NCI-H524 (cell line): ENCODE data around the gene USP35.

ENCODE experiments used
- DNase-seq, 2 experiments: peaks; one replicate each; lab custom pipeline; 2025; lab: John Stamatoyannopoulos, UW

The USP35 gene, protein sequence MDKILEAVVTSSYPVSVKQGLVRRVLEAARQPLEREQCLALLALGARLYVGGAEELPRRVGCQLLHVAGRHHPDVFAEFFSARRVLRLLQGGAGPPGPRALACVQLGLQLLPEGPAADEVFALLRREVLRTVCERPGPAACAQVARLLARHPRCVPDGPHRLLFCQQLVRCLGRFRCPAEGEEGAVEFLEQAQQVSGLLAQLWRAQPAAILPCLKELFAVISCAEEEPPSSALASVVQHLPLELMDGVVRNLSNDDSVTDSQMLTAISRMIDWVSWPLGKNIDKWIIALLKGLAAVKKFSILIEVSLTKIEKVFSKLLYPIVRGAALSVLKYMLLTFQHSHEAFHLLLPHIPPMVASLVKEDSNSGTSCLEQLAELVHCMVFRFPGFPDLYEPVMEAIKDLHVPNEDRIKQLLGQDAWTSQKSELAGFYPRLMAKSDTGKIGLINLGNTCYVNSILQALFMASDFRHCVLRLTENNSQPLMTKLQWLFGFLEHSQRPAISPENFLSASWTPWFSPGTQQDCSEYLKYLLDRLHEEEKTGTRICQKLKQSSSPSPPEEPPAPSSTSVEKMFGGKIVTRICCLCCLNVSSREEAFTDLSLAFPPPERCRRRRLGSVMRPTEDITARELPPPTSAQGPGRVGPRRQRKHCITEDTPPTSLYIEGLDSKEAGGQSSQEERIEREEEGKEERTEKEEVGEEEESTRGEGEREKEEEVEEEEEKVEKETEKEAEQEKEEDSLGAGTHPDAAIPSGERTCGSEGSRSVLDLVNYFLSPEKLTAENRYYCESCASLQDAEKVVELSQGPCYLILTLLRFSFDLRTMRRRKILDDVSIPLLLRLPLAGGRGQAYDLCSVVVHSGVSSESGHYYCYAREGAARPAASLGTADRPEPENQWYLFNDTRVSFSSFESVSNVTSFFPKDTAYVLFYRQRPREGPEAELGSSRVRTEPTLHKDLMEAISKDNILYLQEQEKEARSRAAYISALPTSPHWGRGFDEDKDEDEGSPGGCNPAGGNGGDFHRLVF

GRCh38 chr11:78188286-78189173 lies at the start of gene USP35, which contains the start of gene KCTD21:
Gene USP35 (plus strand): TSS chr11:78188919. CDS start chr11:78196246, 7,327 bp downstream.
Gene KCTD21 (minus strand): TSS chr11:78188626. CDS start chr11:78174554, 14,072 bp downstream.
- DNase-seq = peak; percentile 76 to 91

- peak; percentile 84 to 91 for DNase-seq
Measured at GRCh38 chr11:78139422-78140391, 49.0 kb upstream of the USP35 start, which contains the start of gene ALG8. Gene ALG8 (minus strand): TSS chr11:78139626. CDS start chr11:78139588, 38 bp downstream.

GRCh38 chr11:78140392-78141077 lies 48.2 kb upstream of the USP35 start:
- DNase-seq = no peak

- no peak for DNase-seq
Measured at GRCh38 chr11:78145511-78146025, 43.2 kb upstream of the USP35 start.

- DNase-seq = no peak
Measured at GRCh38 chr11:78147807-78148206, 40.9 kb upstream of the USP35 start.

DNA sequence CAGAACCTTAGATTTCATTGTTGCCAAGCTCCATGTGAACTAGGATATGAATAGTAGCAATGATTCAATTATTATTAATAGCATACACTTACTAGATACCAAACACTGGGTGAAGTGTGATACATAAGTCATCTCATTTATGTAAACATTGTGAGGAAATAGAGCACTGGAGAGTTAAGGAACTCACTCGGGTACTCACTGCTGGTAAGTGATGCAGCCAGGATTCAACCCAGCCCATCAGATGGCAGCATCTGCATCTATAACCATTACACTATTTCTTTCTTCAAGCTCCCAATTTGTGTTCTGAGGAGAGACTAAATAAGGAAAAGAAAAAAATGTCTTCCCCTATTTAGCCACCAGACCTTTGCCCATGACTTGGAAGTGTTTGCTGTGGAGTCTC lies 39.1 kb upstream of the USP35 start:
- no peak for DNase-seq

DNA sequence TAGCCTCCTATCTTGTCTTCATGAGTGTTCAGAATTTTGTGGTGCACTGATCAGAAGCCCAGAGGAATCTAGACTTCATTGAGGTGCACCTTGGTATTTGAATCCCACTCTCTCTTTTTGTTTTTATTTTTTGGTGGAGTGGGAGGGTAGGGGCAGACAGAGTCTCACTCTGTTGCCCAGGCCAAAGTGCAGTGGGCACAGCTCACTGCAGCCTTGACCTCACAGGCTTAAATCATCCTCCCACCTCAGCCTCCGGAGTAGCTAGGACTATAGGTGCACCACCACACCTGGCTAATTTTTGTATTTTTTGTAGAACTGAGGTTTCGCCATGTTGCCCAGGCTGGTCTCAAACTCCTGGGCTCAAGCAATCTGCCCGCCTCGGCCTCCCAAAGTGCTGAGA lies 38.4 kb upstream of the USP35 start:
- no peak for DNase-seq

- no peak for DNase-seq
Measured at GRCh38 chr11:78150754-78151153, 38.0 kb upstream of the USP35 start.

GRCh38 chr11:78151804-78152203 lies 36.9 kb upstream of the USP35 start:
- DNase-seq = no peak

- no peak for DNase-seq
Measured at GRCh38 chr11:78156127-78156844, 32.4 kb upstream of the USP35 start.

DNA sequence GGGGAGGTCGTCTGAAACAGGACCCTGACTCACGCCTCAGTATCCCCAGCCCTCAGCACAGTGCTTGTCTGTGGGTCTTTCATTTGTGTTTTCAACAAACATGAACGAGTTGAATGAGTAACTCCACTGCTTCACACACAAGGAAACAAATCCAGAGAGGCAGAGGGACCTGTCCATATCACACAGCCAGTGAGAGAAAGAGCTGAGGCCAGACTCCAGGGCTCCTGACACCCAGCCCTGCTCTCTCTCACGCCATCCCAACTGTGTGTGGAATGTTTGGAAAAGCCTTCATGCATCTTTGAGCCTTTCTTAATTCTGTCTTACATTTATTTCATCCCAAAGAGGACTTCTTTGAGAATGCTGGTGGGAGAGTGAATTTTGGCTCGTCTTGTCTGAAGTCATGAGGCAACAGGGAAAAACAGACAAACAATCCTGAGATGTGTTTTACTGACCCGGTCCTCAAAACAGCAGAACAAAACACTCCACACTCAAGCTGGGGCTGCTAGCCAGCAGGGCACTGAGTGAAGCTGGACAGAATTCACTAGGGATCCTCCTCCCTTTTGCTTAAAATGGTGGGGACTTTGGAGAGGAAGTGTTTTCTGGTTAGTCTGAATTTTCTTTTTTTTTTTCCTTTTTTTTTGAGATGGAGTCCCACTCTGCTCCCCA lies 29.6 kb upstream of the USP35 start:
- no peak for DNase-seq

- DNase-seq = no peak
Measured at GRCh38 chr11:78160557-78160956, 28.2 kb upstream of the USP35 start.

DNA sequence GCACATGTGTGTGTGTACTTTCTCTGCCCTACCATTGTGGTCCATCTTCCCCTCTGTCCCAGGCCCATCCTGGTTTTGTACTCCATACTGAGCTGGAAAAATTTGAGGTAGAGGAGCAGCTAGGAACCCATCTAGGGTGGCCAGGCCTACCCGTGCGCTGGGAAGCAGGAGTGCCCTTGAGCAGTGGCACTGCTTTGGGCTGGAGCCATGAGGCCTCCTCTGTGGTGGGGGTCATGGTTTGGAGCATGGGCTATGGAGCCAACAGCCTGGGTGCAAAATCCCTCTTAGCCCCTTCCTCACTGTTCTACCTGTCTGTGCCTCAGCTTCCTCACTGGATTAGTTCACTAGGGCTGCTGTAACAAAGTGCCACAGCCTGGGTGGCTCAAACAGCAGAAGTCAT lies 27.4 kb upstream of the USP35 start:
- no peak for DNase-seq

GRCh38 chr11:78161962-78162371 lies 26.8 kb upstream of the USP35 start:
- no peak for DNase-seq

- DNase-seq = no peak
Measured at GRCh38 chr11:78163828-78164227, 24.9 kb upstream of the USP35 start.

- DNase-seq = no peak
Measured at GRCh38 chr11:78164471-78164870, 24.2 kb upstream of the USP35 start.

- no peak for DNase-seq
Measured at GRCh38 chr11:78166855-78167469, 21.8 kb upstream of the USP35 start.
